OCI-LY3 (cell line): ENCODE measurements around the gene OTOS.

Source experiments
- H2AFZ ChIP-seq: fragments of 200-600, 300-600 bp; shearing (Covaris generic); 2 replicates; pipeline ENCODE4 v1.6.0; 2014; ENCODE audit warnings: antibody characterized with exemption, low read depth, low read length
- H3K27ac ChIP-seq: fragments of 200-600, 300-600 bp; sonication (generic); 2 replicates; pipeline ENCODE4 v1.5.1; 2014; ENCODE audit warnings: mild to moderate bottlenecking, low read length, moderate library complexity, mixed read lengths
- H3K27me3 ChIP-seq: fragments of 200-600, 300-600 bp; sonication (generic); 2 replicates; pipeline ENCODE4 v1.6.1; 2014; ENCODE audit warnings: low read depth, low read length, mixed read lengths
- H3K36me3 ChIP-seq: fragments of 200-600, 300-600 bp; sonication (generic); replicated peaks from 2 replicates; pipeline ENCODE3; 2014; ENCODE audit warnings: low read depth, low read length, mixed read lengths
- H3K4me1 ChIP-seq: fragments of 300-600, 200-600 bp; sonication (generic); 2 replicates; pipeline ENCODE4 v1.6.1; 2014; ENCODE audit warnings: low read length, mixed read lengths
- H3K4me2 ChIP-seq: fragments of 200-600, 300-600 bp; sonication (generic); 2 replicates; pipeline ENCODE4 v1.6.1; 2014; ENCODE audit warnings: low read length, mixed read lengths
- H3K4me3 ChIP-seq: fragments of 300-600, 200-600 bp; sonication (generic); 2 replicates; pipeline ENCODE4 v1.5.1; 2014; ENCODE audit warnings: antibody characterized with exemption, mild to moderate bottlenecking, low read length, moderate library complexity
- H3K79me2 ChIP-seq: fragments of 300-600, 200-600 bp; shearing (Covaris generic); 2 replicates; pipeline ENCODE4 v1.6.1; 2014; ENCODE audit warnings: mild to moderate bottlenecking, low read length, mixed read lengths
- H3K9ac ChIP-seq: fragments of 300-600, 200-600 bp; shearing (Covaris generic); 2 replicates; pipeline ENCODE4 v1.6.0; 2014; ENCODE audit warnings: mild to moderate bottlenecking, low read length, moderate library complexity
- H3K9me3 ChIP-seq: fragments of 200-600, 300-600 bp; shearing (Covaris generic); 2 replicates; pipeline ENCODE4 v1.6.1; 2014; ENCODE audit warnings: low read length, mixed read lengths; ENCODE audit not compliant: insufficient read depth
- H4K20me1 ChIP-seq: fragments of 200-600, 300-600 bp; sonication (generic); 2 replicates; pipeline ENCODE4 v1.6.1; 2016; ENCODE audit warnings: low read length, mixed read lengths; ENCODE audit not compliant: insufficient read depth
- EZH2phosphoT487 ChIP-seq: fragments of 200-600 bp; shearing (Covaris generic); IDR thresholded peaks from 2 replicates; pipeline ENCODE4 v1.6.1; 2018; ENCODE audit warnings: antibody characterized with exemption, mixed run types, low read depth
- TF ChIP-seq, protein P1 (sequence below): fragments of 200-600, 300-600 bp; sonication (generic); IDR thresholded peaks from 2 replicates; pipeline ENCODE4 v1.5.1; 2014; ENCODE audit warnings: antibody characterized with exemption, low read length, low read depth

Gene OTOS

DNA sequence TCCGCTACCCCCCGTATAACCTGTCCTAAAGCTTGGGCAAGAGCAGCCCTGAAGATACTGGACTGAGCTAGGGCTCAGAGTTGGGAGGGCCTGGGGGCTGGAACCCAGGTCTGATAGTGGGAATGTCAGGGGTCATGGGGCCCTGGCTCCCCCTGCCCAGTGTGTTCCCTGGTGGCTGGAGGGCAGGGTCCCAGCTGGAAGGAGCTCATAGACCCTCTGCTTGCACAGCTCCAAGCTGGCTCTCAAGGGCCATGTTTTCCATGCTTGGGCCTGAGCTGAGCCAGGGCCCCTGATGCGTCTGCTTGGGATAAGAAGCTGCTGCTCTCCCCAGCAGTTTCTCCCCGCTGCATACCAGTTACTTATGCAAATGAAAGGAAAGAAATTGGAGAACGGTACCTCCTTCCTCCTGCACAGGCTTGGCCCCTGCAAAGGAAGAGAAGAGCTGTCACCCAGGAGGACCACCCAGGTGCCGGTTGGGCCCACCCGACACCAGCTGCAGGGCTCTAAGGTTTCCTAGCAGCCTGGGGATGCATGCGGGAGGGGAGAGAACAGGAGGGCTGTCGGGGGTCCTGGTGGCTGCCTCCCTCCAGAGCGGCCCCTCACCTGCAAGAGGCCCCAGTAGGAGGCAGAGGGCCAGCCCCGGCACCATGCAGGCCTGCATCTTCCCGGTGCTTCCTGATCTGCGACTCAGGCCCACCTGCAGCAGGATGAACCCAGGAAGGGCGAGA, 628 bp downstream of the OTOS start:
- H2AFZ ChIP-seq, result no peak overlapping the region
- no peaks in the 10 kb centered on the region for H3K9me3 ChIP-seq
- H3K36me3 ChIP-seq, result no peaks in the 10 kb centered on the region
- H4K20me1 ChIP-seq, result no peaks in the 10 kb centered on the region
- TF ChIP-seq, protein P1, sequence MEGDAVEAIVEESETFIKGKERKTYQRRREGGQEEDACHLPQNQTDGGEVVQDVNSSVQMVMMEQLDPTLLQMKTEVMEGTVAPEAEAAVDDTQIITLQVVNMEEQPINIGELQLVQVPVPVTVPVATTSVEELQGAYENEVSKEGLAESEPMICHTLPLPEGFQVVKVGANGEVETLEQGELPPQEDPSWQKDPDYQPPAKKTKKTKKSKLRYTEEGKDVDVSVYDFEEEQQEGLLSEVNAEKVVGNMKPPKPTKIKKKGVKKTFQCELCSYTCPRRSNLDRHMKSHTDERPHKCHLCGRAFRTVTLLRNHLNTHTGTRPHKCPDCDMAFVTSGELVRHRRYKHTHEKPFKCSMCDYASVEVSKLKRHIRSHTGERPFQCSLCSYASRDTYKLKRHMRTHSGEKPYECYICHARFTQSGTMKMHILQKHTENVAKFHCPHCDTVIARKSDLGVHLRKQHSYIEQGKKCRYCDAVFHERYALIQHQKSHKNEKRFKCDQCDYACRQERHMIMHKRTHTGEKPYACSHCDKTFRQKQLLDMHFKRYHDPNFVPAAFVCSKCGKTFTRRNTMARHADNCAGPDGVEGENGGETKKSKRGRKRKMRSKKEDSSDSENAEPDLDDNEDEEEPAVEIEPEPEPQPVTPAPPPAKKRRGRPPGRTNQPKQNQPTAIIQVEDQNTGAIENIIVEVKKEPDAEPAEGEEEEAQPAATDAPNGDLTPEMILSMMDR, result no peak
- TF ChIP-seq EZH2phosphoT487, result no peak
- peaks cover 8% of the 10 kb centered on the region; the same call in 1 of the 2 replicates for H3K4me1 ChIP-seq
- H3K27ac ChIP-seq, result no peak overlapping the region
- H3K9ac ChIP-seq, result no peak overlapping the region
- H3K4me2 ChIP-seq, result no peak overlapping the region
- H3K27me3 ChIP-seq, result no peaks in the 10 kb centered on the region
- H3K4me3 ChIP-seq, result no peak overlapping the region
- H3K79me2 ChIP-seq, result peaks cover 16% of the 10 kb centered on the region

DNA sequence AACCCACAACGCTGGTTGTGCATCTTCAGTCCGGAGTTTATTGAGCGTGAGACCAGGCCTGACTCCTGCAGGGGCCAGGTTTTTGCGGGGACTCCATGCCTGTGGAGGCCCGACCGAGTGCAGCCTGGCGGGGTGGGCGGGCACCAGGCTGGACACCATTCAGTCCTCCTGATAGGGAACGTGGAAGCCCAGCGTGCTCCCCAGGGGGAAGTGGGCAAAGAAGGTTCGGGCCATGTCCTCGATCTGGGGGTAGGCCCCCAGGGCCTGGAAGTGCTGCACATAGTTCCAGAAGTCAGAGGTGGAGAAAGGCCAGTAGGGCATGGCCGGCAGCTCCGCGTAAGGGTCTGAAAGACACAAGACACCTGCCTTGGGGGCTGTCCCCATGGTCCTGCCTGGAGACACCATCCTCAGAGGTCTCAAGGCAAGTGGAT, 1.4 kb downstream of the OTOS start:
- no peaks in the 10 kb centered on the region for H4K20me1 ChIP-seq
- no peak for TF ChIP-seq EZH2phosphoT487
- TF ChIP-seq, protein P1, result no peak
- no peak overlapping the region for H3K27ac ChIP-seq
- H3K9me3 ChIP-seq, result no peaks in the 10 kb centered on the region
- peaks cover 24% of the 10 kb centered on the region for H3K79me2 ChIP-seq
- H3K36me3 ChIP-seq, result no peaks in the 10 kb centered on the region
- H3K27me3 ChIP-seq, result no peaks in the 10 kb centered on the region
- H2AFZ ChIP-seq, result no peak overlapping the region
- H3K4me2 ChIP-seq, result no peak overlapping the region
- no peak overlapping the region for H3K4me3 ChIP-seq
- H3K9ac ChIP-seq, result no peak overlapping the region
- peaks cover 10% of the 10 kb centered on the region; the same call in 1 of the 2 replicates for H3K4me1 ChIP-seq

DNA sequence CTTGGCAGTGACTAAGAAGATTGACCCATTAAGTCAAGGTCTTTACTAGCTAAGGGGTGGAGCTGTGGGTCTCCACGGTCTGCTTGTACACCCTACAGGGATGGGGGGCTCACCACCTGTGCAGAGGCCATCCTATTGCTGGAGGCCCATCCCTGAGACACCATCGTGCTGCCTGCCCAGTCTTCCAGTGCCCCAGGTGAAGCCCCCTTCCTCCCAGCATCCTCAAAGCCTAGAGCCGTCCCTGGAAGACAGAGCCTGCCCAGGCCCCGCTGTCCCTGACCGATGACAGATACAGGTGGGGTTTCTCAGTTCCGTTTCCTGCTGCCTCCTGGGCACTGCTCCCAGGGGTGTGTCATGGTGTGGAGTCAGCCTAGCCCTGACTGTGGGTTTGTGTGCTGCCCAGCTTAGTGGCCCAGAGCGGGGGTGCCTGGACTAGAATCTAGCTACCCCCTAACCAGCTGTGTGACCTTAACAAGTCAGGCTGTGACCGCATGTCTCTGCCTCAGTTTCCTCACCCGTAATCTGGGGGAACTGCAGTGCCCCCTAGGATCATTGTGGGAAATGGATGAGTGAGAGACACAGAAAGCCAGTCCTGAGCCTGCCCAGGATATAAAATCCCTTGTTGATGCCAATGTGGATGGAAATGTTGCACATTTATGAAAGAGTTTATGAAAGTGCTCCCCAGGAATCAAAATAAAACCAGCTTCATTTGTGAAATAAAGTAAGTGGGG, 2.0 kb downstream of the OTOS start:
- TF ChIP-seq, protein P1, result no peak
- no peak for TF ChIP-seq EZH2phosphoT487
- Histone ChIP-seq H3K27me3 (no peaks in the 10 kb centered on the region), H3K4me3 (no peak overlapping the region), H3K4me1 (peaks cover 10% of the 10 kb centered on the region; the same call in 1 of the 2 replicates), H3K9me3 (no peaks in the 10 kb centered on the region), H3K27ac (no peak overlapping the region), H4K20me1 (no peaks in the 10 kb centered on the region), H3K79me2 (peaks cover 24% of the 10 kb centered on the region), H2AFZ (no peak overlapping the region), H3K4me2 (no peak overlapping the region), H3K9ac (no peak overlapping the region), H3K36me3 (no peaks in the 10 kb centered on the region)

DNA sequence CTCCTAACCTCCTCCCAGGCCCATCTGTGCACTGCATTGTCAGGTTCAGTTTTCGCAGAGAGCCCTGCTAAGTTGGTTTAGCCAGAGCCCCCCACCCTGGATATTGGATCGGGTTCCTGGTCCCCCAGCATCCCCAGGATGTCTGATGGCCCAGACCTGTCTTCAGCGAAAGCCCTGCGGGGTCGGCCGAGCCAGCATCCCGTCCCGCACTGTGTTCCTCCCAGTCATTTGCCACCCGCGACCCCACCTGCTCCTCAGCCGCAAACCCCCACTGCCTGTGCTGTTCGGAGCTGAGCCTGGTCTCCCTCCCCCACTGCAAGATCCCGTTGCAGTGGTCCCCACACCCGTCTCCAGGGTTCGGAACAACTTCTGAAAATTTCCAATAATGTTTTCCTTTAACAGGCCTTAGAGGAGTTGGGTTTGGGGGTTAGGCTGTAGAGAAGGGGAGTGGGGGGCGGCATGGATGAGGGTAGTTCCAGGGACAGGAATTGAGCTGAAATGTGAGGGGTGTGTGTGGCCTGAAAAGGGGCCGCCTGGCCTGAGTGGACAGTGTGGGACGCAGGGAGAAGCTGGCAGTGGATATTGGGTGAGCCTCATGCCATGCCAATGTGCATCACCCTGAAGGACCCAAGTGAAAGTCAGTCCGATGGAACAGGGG, 2.7 kb downstream of the OTOS start:
- H3K4me3 ChIP-seq, result no peak overlapping the region
- H3K9me3 ChIP-seq, result no peaks in the 10 kb centered on the region
- no peaks in the 10 kb centered on the region for H4K20me1 ChIP-seq
- H2AFZ ChIP-seq, result no peak overlapping the region
- no peaks in the 10 kb centered on the region for H3K27me3 ChIP-seq
- H3K36me3 ChIP-seq, result no peaks in the 10 kb centered on the region
- H3K4me1 ChIP-seq, result peaks cover 10% of the 10 kb centered on the region; the same call in 1 of the 2 replicates
- H3K4me2 ChIP-seq, result no peak overlapping the region
- no peak overlapping the region for H3K9ac ChIP-seq
- TF ChIP-seq EZH2phosphoT487, result no peak
- TF ChIP-seq, protein P1, result no peak
- no peak overlapping the region for H3K27ac ChIP-seq
- peaks cover 24% of the 10 kb centered on the region for H3K79me2 ChIP-seq
